ENCODE results near the gene CELA2A. TPM values are rescaled to one million over a fixed set of nuclear protein-coding genes. Genes with fewer than 3 reads are reported as not detected.

Gene CELA2A
- total and polyA plus RNA-seq, 9 of the 15 experiments (the other 6 are each of a cell fraction or from before 2014, with no cell fraction given) = 0.62 TPM; not detected in 8

DNA sequence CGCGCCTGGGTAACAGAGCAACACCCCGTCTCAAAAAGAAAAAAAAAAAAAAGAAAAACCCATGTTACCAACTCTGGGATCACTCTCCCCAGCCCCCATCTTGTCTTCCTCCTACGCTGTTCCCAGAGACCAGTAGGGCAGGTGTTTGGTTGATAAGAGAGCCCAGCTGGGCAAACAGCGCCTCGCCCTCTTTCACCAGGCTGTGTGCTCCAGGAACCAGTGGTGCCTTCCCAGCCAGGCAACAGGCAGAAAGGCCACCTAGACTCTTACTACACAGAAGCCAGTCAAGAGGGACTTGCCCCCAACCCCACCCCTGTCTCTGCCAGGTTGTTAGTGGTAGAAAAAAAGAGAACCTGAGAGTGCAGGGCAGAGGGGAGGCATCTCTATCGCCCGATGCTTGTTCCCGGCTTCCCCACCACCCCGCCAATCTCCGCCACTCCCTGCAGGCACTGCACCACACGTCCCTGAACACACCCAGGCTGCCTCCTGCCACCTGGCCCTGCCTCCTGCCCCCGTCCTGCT, 32.3 kb upstream of the CELA2A start:
- peaks cover 5% of the 10 kb centered on the region for H3K9me1 ChIP-seq (ENCODE audit: control insufficient read depth, insufficient read depth, low read length)
- intact Hi-C loops (cut with micrococcal nuclease) (no loop called here), in situ Hi-C loops (cut with MboI) (loop anchor here (10.0 kb wide), 1 partner anchor 299 kb away; no protein-coding TSS in a partner anchor)
- peak; percentile 77 for FAIRE-seq
- H4K20me1 ChIP-seq (replicated peaks; ENCODE audit: control insufficient read depth, insufficient read depth, low read length) = peaks cover 3% of the 10 kb centered on the region; the same call in 1 of the 2 replicates
- peak overlapping the region; percentile 44 for H3K4me2 ChIP-seq (ENCODE audit: insufficient read depth, low read length)
- H3K4me1 ChIP-seq (replicated peaks in 1 of 2; ENCODE audit: control insufficient read depth in 2 of 2, insufficient read depth in 2 of 2, low read length in 2 of 2) = peaks cover 23 to 62% of the 10 kb centered on the region in 2 experiments; a peak in 4 of 5 replicates
- peaks cover 10% of the 10 kb centered on the region; the same call in 1 of the 3 replicates for H3K79me2 ChIP-seq (ENCODE audit: control insufficient read depth, insufficient read depth, low read length)
- H3K9ac ChIP-seq (ENCODE audit: insufficient read depth in 1 of 2, low read depth in 2 of 2, low read length in 2 of 2) = peak overlapping the region in 1 of 2 experiments; percentile 80; a peak in 2 of 4 replicates
- DNase-seq (ENCODE audit: extremely low read depth in 1 of 4, low spot score in 3 of 4) = peak; percentile 80 to 86 (median 82)
- BruUV-seq (replicated peaks) = no TSS peak
- CTCF ChIA-PET (ENCODE audit: low intra/inter-chr PET ratio) = no interaction called here
- no peak overlapping the region for H2AFZ ChIP-seq (ENCODE audit: low read depth, low read length)
- no peak overlapping the region for H3K27ac ChIP-seq (ENCODE audit: extremely low read depth, low read depth, low read length)
- no peaks in the 10 kb centered on the region for H3K27me3 ChIP-seq (ENCODE audit: control insufficient read depth in 2 of 2, insufficient read depth in 2 of 2, low read length in 2 of 2)
- WGBS (ENCODE audit: insufficient coverage, low coverage, missing lambda C conversion rate) = 32% methylated on average over 13 of the region's 13 CpGs
- H3K9me3 ChIP-seq (replicated peaks; ENCODE audit: control insufficient read depth, insufficient read depth, low read depth, low read length) = no peaks in the 10 kb centered on the region
- H3K4me3 ChIP-seq = no peak overlapping the region
- peak; percentile 71 for ATAC-seq
- POLR2A ChIA-PET = interaction anchor here (0.6 kb wide), 1 partner anchor 1344 kb away, joined by 3 read pairs; no protein-coding TSS in a partner anchor
- peaks cover 39% of the 10 kb centered on the region; the same call in 2 of the 3 replicates for H3K36me3 ChIP-seq (ENCODE audit: control insufficient read depth, insufficient read depth, low read length)
- TF ChIP-seq TAF1 (IDR thresholded peaks at IDR 0.05; ENCODE audit: control insufficient read depth, extremely low read depth, insufficient read depth, low read length, severe bottlenecking) (peak; percentile 23), TRIM24 (IDR thresholded peaks at IDR 0.05) (peak; percentile 79), SMAD2 (IDR thresholded peaks at IDR 0.05; ENCODE audit: low read depth, low read length) (no peak), RBFOX2 (IDR thresholded peaks at IDR 0.05; ENCODE audit: low read depth, low read length) (0 out of 2 replicates have a peak, but pooled peaks have one; percentile 12), FOXA3 (CRISPR knock-in tag; conservative IDR thresholded peaks at IDR 0.05 in 1 of 2, IDR thresholded peaks at IDR 0.05 in 1 of 2) (peak; percentile 87 to 97), RNF2 (IDR thresholded peaks at IDR 0.05) (0 out of 2 replicates have a peak, but pooled peaks have one; percentile 41), GATAD2A (IDR thresholded peaks at IDR 0.05) (peak; percentile 62; the same call in 1 of the 2 replicates), NUFIP1 (IDR thresholded peaks at IDR 0.05; ENCODE audit: partially characterized antibody) (no peak), FUS (optimal IDR thresholded peaks at IDR 0.05; ENCODE audit: low read depth, low read length) (no peak)
- TF ChIP-seq, protein P1, sequence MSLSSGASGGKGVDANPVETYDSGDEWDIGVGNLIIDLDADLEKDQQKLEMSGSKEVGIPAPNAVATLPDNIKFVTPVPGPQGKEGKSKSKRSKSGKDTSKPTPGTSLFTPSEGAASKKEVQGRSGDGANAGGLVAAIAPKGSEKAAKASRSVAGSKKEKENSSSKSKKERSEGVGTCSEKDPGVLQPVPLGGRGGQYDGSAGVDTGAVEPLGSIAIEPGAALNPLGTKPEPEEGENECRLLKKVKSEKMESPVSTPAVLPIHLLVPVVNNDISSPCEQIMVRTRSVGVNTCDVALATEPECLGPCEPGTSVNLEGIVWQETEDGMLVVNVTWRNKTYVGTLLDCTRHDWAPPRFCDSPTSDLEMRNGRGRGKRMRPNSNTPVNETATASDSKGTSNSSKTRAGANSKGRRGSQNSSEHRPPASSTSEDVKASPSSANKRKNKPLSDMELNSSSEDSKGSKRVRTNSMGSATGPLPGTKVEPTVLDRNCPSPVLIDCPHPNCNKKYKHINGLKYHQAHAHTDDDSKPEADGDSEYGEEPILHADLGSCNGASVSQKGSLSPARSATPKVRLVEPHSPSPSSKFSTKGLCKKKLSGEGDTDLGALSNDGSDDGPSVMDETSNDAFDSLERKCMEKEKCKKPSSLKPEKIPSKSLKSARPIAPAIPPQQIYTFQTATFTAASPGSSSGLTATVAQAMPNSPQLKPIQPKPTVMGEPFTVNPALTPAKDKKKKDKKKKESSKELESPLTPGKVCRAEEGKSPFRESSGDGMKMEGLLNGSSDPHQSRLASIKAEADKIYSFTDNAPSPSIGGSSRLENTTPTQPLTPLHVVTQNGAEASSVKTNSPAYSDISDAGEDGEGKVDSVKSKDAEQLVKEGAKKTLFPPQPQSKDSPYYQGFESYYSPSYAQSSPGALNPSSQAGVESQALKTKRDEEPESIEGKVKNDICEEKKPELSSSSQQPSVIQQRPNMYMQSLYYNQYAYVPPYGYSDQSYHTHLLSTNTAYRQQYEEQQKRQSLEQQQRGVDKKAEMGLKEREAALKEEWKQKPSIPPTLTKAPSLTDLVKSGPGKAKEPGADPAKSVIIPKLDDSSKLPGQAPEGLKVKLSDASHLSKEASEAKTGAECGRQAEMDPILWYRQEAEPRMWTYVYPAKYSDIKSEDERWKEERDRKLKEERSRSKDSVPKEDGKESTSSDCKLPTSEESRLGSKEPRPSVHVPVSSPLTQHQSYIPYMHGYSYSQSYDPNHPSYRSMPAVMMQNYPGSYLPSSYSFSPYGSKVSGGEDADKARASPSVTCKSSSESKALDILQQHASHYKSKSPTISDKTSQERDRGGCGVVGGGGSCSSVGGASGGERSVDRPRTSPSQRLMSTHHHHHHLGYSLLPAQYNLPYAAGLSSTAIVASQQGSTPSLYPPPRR (CRISPR knock-in tag; IDR thresholded peaks at IDR 0.05; ENCODE audit: borderline replicate concordance) = 0 out of 2 replicates have a peak, but pooled peaks have one; percentile 21
- TF ChIP-seq, protein P2, sequence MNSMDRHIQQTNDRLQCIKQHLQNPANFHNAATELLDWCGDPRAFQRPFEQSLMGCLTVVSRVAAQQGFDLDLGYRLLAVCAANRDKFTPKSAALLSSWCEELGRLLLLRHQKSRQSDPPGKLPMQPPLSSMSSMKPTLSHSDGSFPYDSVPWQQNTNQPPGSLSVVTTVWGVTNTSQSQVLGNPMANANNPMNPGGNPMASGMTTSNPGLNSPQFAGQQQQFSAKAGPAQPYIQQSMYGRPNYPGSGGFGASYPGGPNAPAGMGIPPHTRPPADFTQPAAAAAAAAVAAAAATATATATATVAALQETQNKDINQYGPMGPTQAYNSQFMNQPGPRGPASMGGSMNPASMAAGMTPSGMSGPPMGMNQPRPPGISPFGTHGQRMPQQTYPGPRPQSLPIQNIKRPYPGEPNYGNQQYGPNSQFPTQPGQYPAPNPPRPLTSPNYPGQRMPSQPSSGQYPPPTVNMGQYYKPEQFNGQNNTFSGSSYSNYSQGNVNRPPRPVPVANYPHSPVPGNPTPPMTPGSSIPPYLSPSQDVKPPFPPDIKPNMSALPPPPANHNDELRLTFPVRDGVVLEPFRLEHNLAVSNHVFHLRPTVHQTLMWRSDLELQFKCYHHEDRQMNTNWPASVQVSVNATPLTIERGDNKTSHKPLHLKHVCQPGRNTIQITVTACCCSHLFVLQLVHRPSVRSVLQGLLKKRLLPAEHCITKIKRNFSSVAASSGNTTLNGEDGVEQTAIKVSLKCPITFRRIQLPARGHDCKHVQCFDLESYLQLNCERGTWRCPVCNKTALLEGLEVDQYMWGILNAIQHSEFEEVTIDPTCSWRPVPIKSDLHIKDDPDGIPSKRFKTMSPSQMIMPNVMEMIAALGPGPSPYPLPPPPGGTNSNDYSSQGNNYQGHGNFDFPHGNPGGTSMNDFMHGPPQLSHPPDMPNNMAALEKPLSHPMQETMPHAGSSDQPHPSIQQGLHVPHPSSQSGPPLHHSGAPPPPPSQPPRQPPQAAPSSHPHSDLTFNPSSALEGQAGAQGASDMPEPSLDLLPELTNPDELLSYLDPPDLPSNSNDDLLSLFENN (IDR thresholded peaks at IDR 0.05; ENCODE audit: low read depth in 2 of 2, low read length in 2 of 2) = peak in 1 of 2 experiments; percentile 52; a peak in 1 of 4 replicates
- TF ChIP-seq, protein P3, sequence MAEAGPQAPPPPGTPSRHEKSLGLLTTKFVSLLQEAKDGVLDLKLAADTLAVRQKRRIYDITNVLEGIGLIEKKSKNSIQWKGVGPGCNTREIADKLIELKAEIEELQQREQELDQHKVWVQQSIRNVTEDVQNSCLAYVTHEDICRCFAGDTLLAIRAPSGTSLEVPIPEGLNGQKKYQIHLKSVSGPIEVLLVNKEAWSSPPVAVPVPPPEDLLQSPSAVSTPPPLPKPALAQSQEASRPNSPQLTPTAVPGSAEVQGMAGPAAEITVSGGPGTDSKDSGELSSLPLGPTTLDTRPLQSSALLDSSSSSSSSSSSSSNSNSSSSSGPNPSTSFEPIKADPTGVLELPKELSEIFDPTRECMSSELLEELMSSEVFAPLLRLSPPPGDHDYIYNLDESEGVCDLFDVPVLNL (CRISPR knock-in tag; IDR thresholded peaks at IDR 0.05; ENCODE audit: low read depth) = no peak

Data from K562 (cell line).